ENCODE data around the gene SSBP3.

SSBP3 gene

GRCh38 chr1:54371038-54371941, 34.9 kb downstream of the SSBP3 start:
- DNase-seq, result no peak

GRCh38 chr1:54370287-54370989, 35.8 kb downstream of the SSBP3 start:
- no peak for DNase-seq

GRCh38 chr1:54367613-54368012, 38.6 kb downstream of the SSBP3 start:
- no peak for DNase-seq

GRCh38 chr1:54365847-54366246, 40.3 kb downstream of the SSBP3 start:
- no peak for DNase-seq

GRCh38 chr1:54365398-54365797, 40.8 kb downstream of the SSBP3 start:
- DNase-seq, result no peak

GRCh38 chr1:54364995-54365394, 41.2 kb downstream of the SSBP3 start:
- no peak for DNase-seq

- no peak for DNase-seq
Observed at GRCh38 chr1:54364582-54364981, 41.6 kb downstream of the SSBP3 start.

GRCh38 chr1:54363925-54364324, 42.3 kb downstream of the SSBP3 start:
- DNase-seq, result no peak

GRCh38 chr1:54362881-54363340, 43.3 kb downstream of the SSBP3 start:
- DNase-seq, result no peak

GRCh38 chr1:54361342-54361741, 44.9 kb downstream of the SSBP3 start:
- no peak for DNase-seq

GRCh38 chr1:54360165-54361005, 45.8 kb downstream of the SSBP3 start:
- DNase-seq, result no peak

- DNase-seq, result no peak
Observed at GRCh38 chr1:54359393-54360162, 46.6 kb downstream of the SSBP3 start.

GRCh38 chr1:54358503-54359168, 47.6 kb downstream of the SSBP3 start:
- no peak for DNase-seq

- DNase-seq, result no peak
Observed at GRCh38 chr1:54357967-54358366, 48.2 kb downstream of the SSBP3 start.

GRCh38 chr1:54356680-54357147, 49.5 kb downstream of the SSBP3 start:
- DNase-seq, result no peak

- DNase-seq, result no peak
Observed at GRCh38 chr1:54355931-54356679, 50.1 kb downstream of the SSBP3 start.

GRCh38 chr1:54354899-54355298, 51.3 kb downstream of the SSBP3 start:
- DNase-seq, result no peak

GRCh38 chr1:54353959-54354358, 52.2 kb downstream of the SSBP3 start:
- no peak for DNase-seq

- DNase-seq, result no peak
Observed at GRCh38 chr1:54352755-54353154, 53.4 kb downstream of the SSBP3 start.

GRCh38 chr1:54350360-54350759, 55.8 kb downstream of the SSBP3 start:
- DNase-seq, result no peak

GRCh38 chr1:54348700-54349021, 57.5 kb downstream of the SSBP3 start:
- DNase-seq, result no peak
